HepG2 (cell line): ENCODE results near the gene IBA57. TPM values are rescaled to one million over a fixed set of nuclear protein-coding genes. Genes with fewer than 3 reads are reported as not detected.

ENCODE experiments used
- ATAC-seq: fragments of 200-7000 bp; cut with Tn5 transposase; 3 replicates; pipeline ENCODE4 v1.9.1; 2020; ENCODE audit warnings: mild to moderate bottlenecking, moderate library complexity
- BruUV-seq: library from RNA; stranded (reverse); fragments of 400-500 nt; replicated peaks from 2 replicates; lab custom pipeline; 2021; lab: Mats Ljungman, UMichigan
- CTCF ChIA-PET: fragments of 300-600 bp; formaldehyde crosslinking; extraction: SDS; loops from one replicate; lab custom pipeline; 2021; ENCODE audit warnings: low total read pairs, inconsistent platforms, low intra/inter-chr PET ratio; lab: Yijun Ruan, JAX
- POLR2A ChIA-PET: fragments of 350-600 bp; sonication (Branson Sonifier 250); formaldehyde crosslinking; loops from one replicate; lab custom pipeline; 2020; ENCODE audit warnings: antibody characterized with exemption, inconsistent platforms; lab: Yijun Ruan, JAX
- DNase-seq: peaks from one replicate; pipeline ENCODE4 v3.0.0-alpha.2; 2015; ENCODE audit warnings: low spot score
- FAIRE-seq: peaks from 3 replicates; lab custom pipeline; 2011; peaks lifted over from hg19 to GRCh38; lab: Jason Lieb, UNC
- H2AFZ ChIP-seq: one replicate; pipeline ENCODE4 v1.6.1; 2011; ENCODE audit warnings: low read length, inconsistent platforms
- H3K27ac ChIP-seq: fragments of 300-600 bp; 3 replicates; pipeline ENCODE4 v1.8.0; 2011; ENCODE audit warnings: mixed run types, mild to moderate bottlenecking, mixed read lengths, low read length, inconsistent platforms; ENCODE audit not compliant: insufficient read depth; ENCODE audit errors: extremely low read length
- H3K27me3 ChIP-seq, 2 experiments: fragments of 200-600 bp in 1 of 2; 2 replicates in 1 of 2; 3 replicates in 1 of 2; pipeline versions ENCODE4 v1.6.0 to v1.8.0; 2011; ENCODE audit warnings: low read length in 2 of 2, mild to moderate bottlenecking in 2 of 2, moderate library complexity in 2 of 2, inconsistent platforms in 1 of 2; ENCODE audit not compliant: insufficient read depth in 2 of 2, control insufficient read depth in 1 of 2
- H3K36me3 ChIP-seq, 2 experiments: fragments of 200-600 bp in 1 of 2; replicated peaks in 1 of 2; 2 replicates in 1 of 2; 3 replicates in 1 of 2; pipeline versions ENCODE4 v1.5.1 to v1.8.0; 2011; ENCODE audit warnings: low read length in 2 of 2, inconsistent platforms in 1 of 2; ENCODE audit not compliant: insufficient read depth in 2 of 2, control insufficient read depth in 1 of 2
- H3K4me1 ChIP-seq: 2 replicates; pipeline ENCODE4 v1.5.1; 2012; ENCODE audit warnings: low read length, inconsistent platforms; ENCODE audit not compliant: insufficient read depth
- H3K4me2 ChIP-seq: 2 replicates; pipeline ENCODE4 v1.6.0; 2011; ENCODE audit warnings: low read depth, low read length, inconsistent platforms
- H3K4me3 ChIP-seq, 3 experiments: fragments of 200-600 bp in 1 of 3; sonication (generic), shearing (Covaris generic) in 1 of 3; replicated peaks in 1 of 3; 2 replicates each; pipeline ENCODE4 v1.5.1; 2011 to 2016; ENCODE audit warnings: low read length in 3 of 3, inconsistent platforms in 2 of 3, low read depth in 2 of 3, mild to moderate bottlenecking in 2 of 3, control low read depth in 1 of 3, mixed read lengths in 1 of 3; ENCODE audit not compliant: insufficient read depth in 1 of 3
- H3K79me2 ChIP-seq: one replicate; pipeline ENCODE4 v1.6.1; 2011; ENCODE audit warnings: low read length, inconsistent platforms; ENCODE audit not compliant: insufficient read depth
- H3K9ac ChIP-seq: 2 replicates; pipeline ENCODE4 v1.6.0; 2011; ENCODE audit warnings: mild to moderate bottlenecking, low read depth, low read length, inconsistent platforms; ENCODE audit not compliant: insufficient read depth
- H3K9me3 ChIP-seq: 2 replicates; pipeline ENCODE4 v1.5.1; 2012; ENCODE audit warnings: mild to moderate bottlenecking, low read length
- H4K20me1 ChIP-seq: 2 replicates; pipeline ENCODE4 v1.6.0; 2011; ENCODE audit warnings: inconsistent platforms, mild to moderate bottlenecking, low read length, moderate library complexity; ENCODE audit not compliant: insufficient read depth
- ATF1 ChIP-seq: IDR thresholded peaks from 2 replicates; pipeline ENCODE4 v1.6.1; 2016; ENCODE audit warnings: mild to moderate bottlenecking, control low read depth
- ELF1 ChIP-seq: sonication (generic); formaldehyde crosslinking; IDR thresholded peaks from 2 replicates; pipeline ENCODE4 v1.4.0; 2020; ENCODE audit warnings: missing genetic modification reagents
- HOXA3 ChIP-seq: sonication (generic); formaldehyde crosslinking; IDR thresholded peaks from 2 replicates; pipeline ENCODE4 v1.5.0; 2020; ENCODE audit warnings: missing genetic modification reagents
- ISX ChIP-seq: sonication (generic); formaldehyde crosslinking; conservative IDR thresholded peaks from 2 replicates; pipeline ENCODE4 v1.5.0; 2020; ENCODE audit warnings: missing genetic modification reagents
- NCOA1 ChIP-seq: sonication (generic); formaldehyde crosslinking; IDR thresholded peaks from 2 replicates; pipeline ENCODE4 v1.9.0; 2021; ENCODE audit warnings: missing genetic modification reagents
- NKX3-1 ChIP-seq: sonication (generic); formaldehyde crosslinking; IDR thresholded peaks from 2 replicates; pipeline ENCODE4 v1.5.0; 2020; ENCODE audit warnings: missing genetic modification reagents
- SRF ChIP-seq: IDR thresholded peaks from 2 replicates; pipeline ENCODE4 v1.6.1; 2011; ENCODE audit warnings: mild to moderate bottlenecking, low read depth, low read length, moderate library complexity
- TCF7L2 ChIP-seq: IDR thresholded peaks from 2 replicates; pipeline ENCODE4 v1.6.1; 2011; ENCODE audit warnings: mild to moderate bottlenecking, low read depth, low read length, moderate library complexity
- ZBTB42 ChIP-seq: sonication (generic); formaldehyde crosslinking; IDR thresholded peaks from 2 replicates; pipeline ENCODE4 v1.5.0; 2020; ENCODE audit warnings: mild to moderate bottlenecking, missing genetic modification reagents
- ZFP62 ChIP-seq: sonication (generic); formaldehyde crosslinking; IDR thresholded peaks from 2 replicates; pipeline ENCODE4 v1.4.0; 2020; ENCODE audit warnings: missing genetic modification reagents
- ZFY ChIP-seq: sonication (generic); formaldehyde crosslinking; IDR thresholded peaks from 2 replicates; pipeline ENCODE4 v1.4.0; 2020; ENCODE audit warnings: missing genetic modification reagents
- ZNF30 ChIP-seq: sonication (generic); formaldehyde crosslinking; IDR thresholded peaks from 2 replicates; pipeline ENCODE4 v1.5.0; 2020; ENCODE audit warnings: mild to moderate bottlenecking, missing genetic modification reagents
- ZNF329 ChIP-seq: sonication (generic); formaldehyde crosslinking; IDR thresholded peaks from 2 replicates; pipeline ENCODE4 v1.9.0; 2021; ENCODE audit warnings: low read depth, mild to moderate bottlenecking, missing genetic modification reagents
- ZNF766 ChIP-seq: sonication (generic); formaldehyde crosslinking; IDR thresholded peaks from 2 replicates; pipeline ENCODE4 v1.5.0; 2020; ENCODE audit warnings: missing genetic modification reagents, borderline replicate concordance
- ZNF773 ChIP-seq: sonication (generic); formaldehyde crosslinking; IDR thresholded peaks from 2 replicates; pipeline ENCODE4 v1.4.0; 2020; ENCODE audit warnings: missing genetic modification reagents, borderline replicate concordance
- WGBS: methylation state at CpG from one replicate; pipeline ENCODE4 v1.1.6; 2017; ENCODE audit warnings: low lambda C conversion rate; 5-methylcytosine and 5-hydroxymethylcytosine counted together
- in situ Hi-C: cut with HindIII; loops from 2 replicates; pipeline ENCODE4 v1.10.0; 2017; ENCODE audit warnings: low pct_unique_long_range_greater_than_20kb; ENCODE audit not compliant: extremely low pct_ligation_motif_present
- intact Hi-C: fragments of 100-400 bp; cut with micrococcal nuclease; formaldehyde crosslinking; loops from one replicate; pipeline ENCODE4 v1.10.0; 2022; ENCODE audit not compliant: unreplicated experiment
- polyA plus RNA-seq, 8 experiments: library from polyadenylated mRNA; depleted of rRNA in 3 of 8; stranded (reverse) in 7 of 8; unstranded in 1 of 8; fragments of >200 nt; fragmentation: Illumina TruSeq in 4 of 8; extraction: Trizol in 4 of 8; gene quantifications; 2 replicates each; pipeline versions ENCODE4 v1.2.1 to v1.2.3, GENCODE V29; 2011 to 2016; ENCODE audit warnings: low read depth in 4 of 8, missing spikeins in 1 of 8, mixed read lengths in 1 of 8; ENCODE audit not compliant: insufficient read depth in 1 of 8
- total RNA-seq, 5 experiments: library from RNA; depleted of rRNA; stranded (reverse); fragments of >200 nt; fragmentation: Illumina TruSeq; extraction: Trizol; gene quantifications; 2 replicates each; pipeline ENCODE4 v1.2.3, GENCODE V29; 2016; ENCODE audit warnings: low read depth in 1 of 5
- TF ChIP-seq, protein P1 (sequence below): sonication (generic); formaldehyde crosslinking; IDR thresholded peaks from 2 replicates; pipeline ENCODE4 v1.5.1; 2020; ENCODE audit warnings: mild to moderate bottlenecking, missing genetic modification reagents, borderline replicate concordance
- TF ChIP-seq, protein P2 (sequence below): sonication (generic); formaldehyde crosslinking; IDR thresholded peaks from 2 replicates; pipeline ENCODE4 v1.5.0; 2020; ENCODE audit warnings: missing genetic modification reagents

Gene IBA57
- total and polyA plus RNA-seq, 2 of the 13 experiments (the other 11 are each of a cell fraction or from before 2014, with no cell fraction given), result 2.3 to 10.2 TPM

DNA sequence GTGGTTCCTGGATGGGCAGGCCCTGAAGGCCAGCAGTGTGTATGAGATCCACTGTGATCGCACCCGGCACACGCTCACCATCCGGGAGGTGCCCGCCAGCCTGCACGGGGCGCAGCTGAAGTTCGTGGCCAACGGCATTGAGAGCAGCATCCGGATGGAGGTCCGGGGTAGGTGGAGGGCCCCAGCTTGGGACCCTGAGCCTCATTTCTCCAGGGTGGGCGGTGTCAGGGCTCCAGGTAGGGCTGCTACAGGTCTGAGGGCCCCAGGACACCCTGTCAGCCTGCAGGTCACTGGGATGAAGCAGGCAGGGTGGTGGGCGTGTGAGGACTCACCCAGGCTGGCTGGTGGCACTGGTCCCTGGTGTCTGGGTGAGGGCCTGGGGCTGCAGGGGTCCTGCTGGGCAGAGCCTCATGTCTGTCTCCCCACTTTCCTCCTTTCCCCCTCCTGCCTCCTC lies 50.1 kb downstream of the IBA57 start (continued):
- TF ChIP-seq ZNF766 (no peak), ZBTB42 (CRISPR knock-in tag) (no peak), ZNF30 (CRISPR knock-in tag) (no peak), NCOA1 (CRISPR knock-in tag) (no peak), ZFP62 (CRISPR knock-in tag) (no peak), SRF (no peak), ZFY (CRISPR knock-in tag) (no peak), ELF1 (CRISPR knock-in tag) (no peak), ISX (CRISPR knock-in tag) (no peak)
- TF ChIP-seq, protein P1, sequence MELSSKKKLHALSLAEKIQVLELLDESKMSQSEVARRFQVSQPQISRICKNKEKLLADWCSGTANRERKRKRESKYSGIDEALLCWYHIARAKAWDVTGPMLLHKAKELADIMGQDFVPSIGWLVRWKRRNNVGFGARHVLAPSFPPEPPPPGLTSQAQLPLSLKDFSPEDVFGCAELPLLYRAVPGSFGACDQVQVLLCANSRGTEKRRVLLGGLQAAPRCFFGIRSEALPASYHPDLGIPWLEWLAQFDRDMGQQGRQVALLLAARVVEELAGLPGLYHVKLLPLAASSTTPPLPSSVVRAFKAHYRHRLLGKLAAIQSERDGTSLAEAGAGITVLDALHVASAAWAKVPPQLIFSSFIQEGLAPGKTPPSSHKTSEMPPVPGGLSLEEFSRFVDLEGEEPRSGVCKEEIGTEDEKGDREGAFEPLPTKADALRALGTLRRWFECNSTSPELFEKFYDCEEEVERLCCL (CRISPR knock-in tag), result no peak

DNA sequence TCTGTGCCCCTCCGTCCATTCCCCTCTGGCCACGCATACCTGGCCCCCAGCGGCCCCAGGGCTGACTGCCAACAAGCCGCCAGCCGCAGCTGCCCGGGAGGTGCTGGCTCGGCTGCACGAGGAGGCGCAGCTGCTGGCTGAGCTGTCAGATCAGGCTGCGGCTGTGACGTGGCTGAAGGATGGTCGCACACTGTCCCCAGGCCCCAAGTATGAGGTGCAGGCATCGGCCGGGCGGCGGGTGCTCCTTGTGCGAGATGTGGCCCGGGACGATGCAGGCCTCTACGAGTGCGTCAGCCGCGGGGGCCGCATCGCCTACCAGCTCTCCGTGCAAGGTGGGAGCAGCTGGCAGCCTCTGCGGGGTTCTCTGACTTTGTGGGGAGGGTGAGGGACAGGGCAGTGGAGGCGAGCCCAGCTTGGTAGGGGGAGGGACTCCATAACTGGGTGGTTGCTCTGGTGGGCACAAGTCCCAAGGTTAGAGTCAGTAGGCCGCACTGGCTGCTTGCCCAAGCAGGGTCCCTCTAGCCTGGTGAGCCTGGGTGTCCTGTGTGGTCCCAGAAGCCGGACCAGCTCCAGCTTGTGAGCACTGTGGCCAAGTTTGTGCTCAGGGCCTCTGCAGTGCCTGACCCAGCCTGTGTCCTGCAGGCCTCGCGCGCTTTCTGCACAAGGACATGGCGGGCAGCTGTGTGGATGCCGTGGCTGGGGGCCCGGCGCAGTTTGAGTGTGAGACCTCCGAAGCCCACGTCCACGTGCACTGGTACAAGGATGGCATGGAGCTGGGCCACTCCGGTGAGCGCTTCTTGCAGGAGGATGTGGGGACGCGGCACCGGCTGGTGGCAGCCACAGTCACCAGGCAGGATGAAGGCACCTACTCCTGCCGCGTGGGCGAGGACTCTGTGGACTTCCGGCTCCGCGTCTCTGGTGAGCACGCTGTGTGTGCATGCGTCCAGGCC lies 51.0 kb downstream of the IBA57 start:
- Histone ChIP-seq H3K9me3 (no peaks in the 10 kb centered on the region), H3K79me2 (no peaks in the 10 kb centered on the region), H3K4me3 (no peak overlapping the region), H2AFZ (no peak overlapping the region), H3K36me3 (no peaks in the 10 kb centered on the region), H3K4me1 (no peaks in the 10 kb centered on the region), H3K4me2 (no peak overlapping the region), H3K27me3 (peaks cover 3 to 40% of the 10 kb centered on the region in 2 experiments), H3K9ac (no peak overlapping the region), H4K20me1 (no peaks in the 10 kb centered on the region), H3K27ac (no peak overlapping the region)
- TF ChIP-seq ZNF773, result no peak
- TF ChIP-seq TCF7L2, result no peak
- peak; percentile 85 for TF ChIP-seq ZNF329
- TF ChIP-seq NKX3-1 (CRISPR knock-in tag), result no peak
- TF ChIP-seq ATF1 (CRISPR knock-in tag), result no peak
- TF ChIP-seq, protein P2, sequence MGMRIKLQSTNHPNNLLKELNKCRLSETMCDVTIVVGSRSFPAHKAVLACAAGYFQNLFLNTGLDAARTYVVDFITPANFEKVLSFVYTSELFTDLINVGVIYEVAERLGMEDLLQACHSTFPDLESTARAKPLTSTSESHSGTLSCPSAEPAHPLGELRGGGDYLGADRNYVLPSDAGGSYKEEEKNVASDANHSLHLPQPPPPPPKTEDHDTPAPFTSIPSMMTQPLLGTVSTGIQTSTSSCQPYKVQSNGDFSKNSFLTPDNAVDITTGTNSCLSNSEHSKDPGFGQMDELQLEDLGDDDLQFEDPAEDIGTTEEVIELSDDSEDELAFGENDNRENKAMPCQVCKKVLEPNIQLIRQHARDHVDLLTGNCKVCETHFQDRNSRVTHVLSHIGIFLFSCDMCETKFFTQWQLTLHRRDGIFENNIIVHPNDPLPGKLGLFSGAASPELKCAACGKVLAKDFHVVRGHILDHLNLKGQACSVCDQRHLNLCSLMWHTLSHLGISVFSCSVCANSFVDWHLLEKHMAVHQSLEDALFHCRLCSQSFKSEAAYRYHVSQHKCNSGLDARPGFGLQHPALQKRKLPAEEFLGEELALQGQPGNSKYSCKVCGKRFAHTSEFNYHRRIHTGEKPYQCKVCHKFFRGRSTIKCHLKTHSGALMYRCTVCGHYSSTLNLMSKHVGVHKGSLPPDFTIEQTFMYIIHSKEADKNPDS (CRISPR knock-in tag), result no peak
- no peak for TF ChIP-seq HOXA3 (CRISPR knock-in tag)
- in situ Hi-C loops, result no loop called here
- ChIA-PET CTCF (no interaction called here), POLR2A (no interaction called here)
- BruUV-seq, result no TSS peak
- intact Hi-C loops, result no loop called here
- WGBS, result 47% methylated on average over 25 of the region's 53 CpGs
- ATAC-seq (no peak), FAIRE-seq (no peak), DNase-seq (no peak)
